Stimulated activated CD4-positive, alpha-beta T cell treated with anti-CD3 and anti-CD28 coated beads, Interleukin-15, amount 100 ng/mL, for 1 hour (primary cell): ENCODE measurements around the gene ERC2.

ENCODE experiments used
- DNase-seq, 2 donors: peaks; one replicate each; pipeline ENCODE4 v3.0.0-alpha.2; 2020; ENCODE audit warnings: low read depth in 1 of 2, low spot score in 1 of 2

ERC2 gene

GRCh38 chr3:55467099-55467498 is 1001.2 kb downstream of the ERC2 start:
- DNase-seq = no peak

GRCh38 chr3:55466526-55466925 is 1001.7 kb downstream of the ERC2 start:
- DNase-seq = no peak

GRCh38 chr3:55461896-55462295 is 1006.4 kb downstream of the ERC2 start:
- no peak for DNase-seq

GRCh38 chr3:55459838-55460237 is 1008.4 kb downstream of the ERC2 start:
- DNase-seq = no peak
